ENCODE results near the gene TMEM63A.

TMEM63A gene

GRCh38 chr1:225860107-225860506 lies 22.1 kb downstream of the TMEM63A start:
- Histone ChIP-seq H2BK12ac (ENCODE audit: low read length) (no peak overlapping the region), H3K14ac (ENCODE audit: low read length) (no peak overlapping the region), H3K18ac (ENCODE audit: low read length) (no peak overlapping the region), H3K4ac (ENCODE audit: low read depth, low read length) (no peak overlapping the region), H3K27ac (ENCODE audit: low read depth, low read length) (no peak overlapping the region), H2AFZ (ENCODE audit: insufficient read depth, low read length, poor library complexity) (no peak overlapping the region), H3K4me1 (ENCODE audit: control insufficient read depth in 1 of 2, insufficient read depth in 2 of 2, low read length in 2 of 2) (no peaks in the 10 kb centered on the region), H2BK5ac (ENCODE audit: low read depth, low read length, poor library complexity) (no peak overlapping the region), H3K9ac (ENCODE audit: low read length) (peak overlapping the region; percentile 33), H3K23ac (ENCODE audit: low read length) (no peak overlapping the region), H3K36me3 (ENCODE audit: control insufficient read depth in 1 of 2, insufficient read depth in 2 of 2, low read length in 2 of 2) (peaks cover 38 to 42% of the 10 kb centered on the region in 2 experiments), H3K27me3 (ENCODE audit: insufficient read depth, low read length) (no peaks in the 10 kb centered on the region), H3K9me3 (ENCODE audit: insufficient read depth, low read depth, low read length) (no peaks in the 10 kb centered on the region), H4K12ac (ENCODE audit: low read depth, low read length) (no peak overlapping the region), H3K4me2 (ENCODE audit: low read length) (no peak overlapping the region), H2AK5ac (ENCODE audit: low read length) (no peak overlapping the region), H2BK120ac (ENCODE audit: insufficient read depth, low read length, poor library complexity) (no peak overlapping the region), H4K91ac (ENCODE audit: low read depth, low read length) (no peak overlapping the region), H4K8ac (ENCODE audit: low read depth, low read length) (no peak overlapping the region), H3K79me2 (ENCODE audit: control insufficient read depth, insufficient read depth, low read length, poor library complexity) (no peaks in the 10 kb centered on the region), H3K4me3 (ENCODE audit: low read depth, low read length) (no peak overlapping the region), H3K79me1 (ENCODE audit: low read length) (no peaks in the 10 kb centered on the region)
- no CpG with 5 or more reads among the region's 5 CpGs for WGBS (ENCODE audit: extremely low coverage, insufficient coverage, insufficient read length)
- DNase-seq = no peak

GRCh38 chr1:225859151-225859550 lies 23.0 kb downstream of the TMEM63A start:
- Histone ChIP-seq H2BK12ac (ENCODE audit: low read length) (no peak overlapping the region), H3K4me1 (ENCODE audit: control insufficient read depth in 1 of 2, insufficient read depth in 2 of 2, low read length in 2 of 2) (no peaks in the 10 kb centered on the region), H3K18ac (ENCODE audit: low read length) (no peak overlapping the region), H3K27me3 (ENCODE audit: insufficient read depth, low read length) (no peaks in the 10 kb centered on the region), H2BK120ac (ENCODE audit: insufficient read depth, low read length, poor library complexity) (no peak overlapping the region), H3K27ac (ENCODE audit: low read depth, low read length) (no peak overlapping the region), H3K4me3 (ENCODE audit: low read depth, low read length) (no peak overlapping the region), H3K4me2 (ENCODE audit: low read length) (no peak overlapping the region), H2AK5ac (ENCODE audit: low read length) (no peak overlapping the region), H2BK5ac (ENCODE audit: low read depth, low read length, poor library complexity) (no peak overlapping the region), H2AFZ (ENCODE audit: insufficient read depth, low read length, poor library complexity) (no peak overlapping the region), H3K79me2 (ENCODE audit: control insufficient read depth, insufficient read depth, low read length, poor library complexity) (no peaks in the 10 kb centered on the region), H3K9me3 (ENCODE audit: insufficient read depth, low read depth, low read length) (no peaks in the 10 kb centered on the region), H3K36me3 (ENCODE audit: control insufficient read depth in 1 of 2, insufficient read depth in 2 of 2, low read length in 2 of 2) (peaks cover 40 to 48% of the 10 kb centered on the region in 2 experiments), H3K79me1 (ENCODE audit: low read length) (no peaks in the 10 kb centered on the region), H4K8ac (ENCODE audit: low read depth, low read length) (no peak overlapping the region), H3K14ac (ENCODE audit: low read length) (no peak overlapping the region), H4K12ac (ENCODE audit: low read depth, low read length) (no peak overlapping the region), H3K23ac (ENCODE audit: low read length) (no peak overlapping the region), H4K91ac (ENCODE audit: low read depth, low read length) (no peak overlapping the region), H3K9ac (ENCODE audit: low read length) (no peak overlapping the region), H3K4ac (ENCODE audit: low read depth, low read length) (no peak overlapping the region)
- no peak for DNase-seq
- no CpG with 5 or more reads among the region's 5 CpGs for WGBS (ENCODE audit: extremely low coverage, insufficient coverage, insufficient read length)

- H3K4ac ChIP-seq (ENCODE audit: low read depth, low read length) = no peak overlapping the region
- no peaks in the 10 kb centered on the region for H3K79me1 ChIP-seq (ENCODE audit: low read length)
- H3K4me2 ChIP-seq (ENCODE audit: low read length) = no peak overlapping the region
Observed at GRCh38 chr1:225857256-225857655, 24.9 kb downstream of the TMEM63A start.

GRCh38 chr1:225855503-225856300 lies 26.5 kb downstream of the TMEM63A start:
- no peak overlapping the region for H2AK5ac ChIP-seq (ENCODE audit: low read length)
- no peaks in the 10 kb centered on the region for H3K79me2 ChIP-seq (ENCODE audit: control insufficient read depth, insufficient read depth, low read length, poor library complexity)
- no peak overlapping the region for H4K12ac ChIP-seq (ENCODE audit: low read depth, low read length)
- no peak overlapping the region for H3K14ac ChIP-seq (ENCODE audit: low read length)
- H2AFZ ChIP-seq (ENCODE audit: insufficient read depth, low read length, poor library complexity) = no peak overlapping the region
- no peak overlapping the region for H3K9ac ChIP-seq (ENCODE audit: low read length)
- DNase-seq = no peak
- H3K27ac ChIP-seq (ENCODE audit: low read depth, low read length) = no peak overlapping the region
- no peak overlapping the region for H4K91ac ChIP-seq (ENCODE audit: low read depth, low read length)
- H3K79me1 ChIP-seq (ENCODE audit: low read length) = no peaks in the 10 kb centered on the region
- H2BK5ac ChIP-seq (ENCODE audit: low read depth, low read length, poor library complexity) = no peak overlapping the region
- peaks cover 35 to 41% of the 10 kb centered on the region in 2 experiments for H3K36me3 ChIP-seq (ENCODE audit: control insufficient read depth in 1 of 2, insufficient read depth in 2 of 2, low read length in 2 of 2)
- H2BK12ac ChIP-seq (ENCODE audit: low read length) = no peak overlapping the region
- no CpG with 5 or more reads among the region's 10 CpGs for WGBS (ENCODE audit: extremely low coverage, insufficient coverage, insufficient read length)
- H3K4me1 ChIP-seq (ENCODE audit: control insufficient read depth in 1 of 2, insufficient read depth in 2 of 2, low read length in 2 of 2) = no peaks in the 10 kb centered on the region
- H3K4me2 ChIP-seq (ENCODE audit: low read length) = no peak overlapping the region
- no peaks in the 10 kb centered on the region for H3K9me3 ChIP-seq (ENCODE audit: insufficient read depth, low read depth, low read length)
- no peak overlapping the region for H2BK120ac ChIP-seq (ENCODE audit: insufficient read depth, low read length, poor library complexity)
- no peak overlapping the region for H4K8ac ChIP-seq (ENCODE audit: low read depth, low read length)
- H3K4ac ChIP-seq (ENCODE audit: low read depth, low read length) = no peak overlapping the region
- H3K27me3 ChIP-seq (ENCODE audit: insufficient read depth, low read length) = no peaks in the 10 kb centered on the region
- no peak overlapping the region for H3K23ac ChIP-seq (ENCODE audit: low read length)
- H3K4me3 ChIP-seq (ENCODE audit: low read depth, low read length) = no peak overlapping the region
- H3K18ac ChIP-seq (ENCODE audit: low read length) = no peak overlapping the region

More at GRCh38 chr1:225857256-225857655, 24.9 kb downstream of the TMEM63A start:
- Histone ChIP-seq H3K9me3 (ENCODE audit: insufficient read depth, low read depth, low read length) (no peaks in the 10 kb centered on the region), H3K14ac (ENCODE audit: low read length) (no peak overlapping the region), H3K36me3 (ENCODE audit: control insufficient read depth in 1 of 2, insufficient read depth in 2 of 2, low read length in 2 of 2) (peaks cover 46 to 53% of the 10 kb centered on the region in 2 experiments), H3K23ac (ENCODE audit: low read length) (no peak overlapping the region), H4K91ac (ENCODE audit: low read depth, low read length) (no peak overlapping the region), H2BK12ac (ENCODE audit: low read length) (no peak overlapping the region), H2AFZ (ENCODE audit: insufficient read depth, low read length, poor library complexity) (no peak overlapping the region), H3K79me2 (ENCODE audit: control insufficient read depth, insufficient read depth, low read length, poor library complexity) (no peaks in the 10 kb centered on the region), H3K27me3 (ENCODE audit: insufficient read depth, low read length) (no peaks in the 10 kb centered on the region), H4K8ac (ENCODE audit: low read depth, low read length) (no peak overlapping the region), H3K4me1 (ENCODE audit: control insufficient read depth in 1 of 2, insufficient read depth in 2 of 2, low read length in 2 of 2) (no peaks in the 10 kb centered on the region), H2BK5ac (ENCODE audit: low read depth, low read length, poor library complexity) (no peak overlapping the region), H3K18ac (ENCODE audit: low read length) (no peak overlapping the region), H4K12ac (ENCODE audit: low read depth, low read length) (no peak overlapping the region), H2AK5ac (ENCODE audit: low read length) (no peak overlapping the region), H3K27ac (ENCODE audit: low read depth, low read length) (no peak overlapping the region), H3K9ac (ENCODE audit: low read length) (no peak overlapping the region), H3K4me3 (ENCODE audit: low read depth, low read length) (no peak overlapping the region), H2BK120ac (ENCODE audit: insufficient read depth, low read length, poor library complexity) (no peak overlapping the region)
- no peak for DNase-seq
- WGBS (ENCODE audit: extremely low coverage, insufficient coverage, insufficient read length) = no CpG with 5 or more reads among the region's 7 CpGs
